MCF 10A (cell line): Measurements from ENCODE around the gene HPSE2. TPM values are rescaled to one million over a fixed set of nuclear protein-coding genes. Genes with fewer than 3 reads are reported as not detected.

ENCODE experiments used
- BruUV-seq: library from RNA; stranded (reverse); fragments of 400-500 nt; replicated peaks from 2 replicates; lab custom pipeline; 2021; lab: Mats Ljungman, UMichigan
- CTCF ChIA-PET: fragments of 300-600 bp; sonication (Branson Sonifier 250); formaldehyde crosslinking; extraction: SDS; loops from one replicate; lab custom pipeline; 2021; ENCODE audit warnings: antibody characterized with exemption, inconsistent platforms; lab: Yijun Ruan, JAX
- POLR2A ChIA-PET: fragments of 300-600, 350-650 bp; sonication (Branson Sonifier 250); formaldehyde crosslinking; extraction: SDS; loops from one replicate; lab custom pipeline; 2020; ENCODE audit warnings: antibody characterized with exemption, inconsistent platforms; lab: Yijun Ruan, JAX
- DNase-seq: peaks from one replicate; pipeline ENCODE4 v3.0.0-alpha.2; 2018; ENCODE audit not compliant: unreplicated experiment
- H3K27ac Mint-ChIP-seq: one replicate; pipeline ENCODE4 v1.8.0; 2022; ENCODE audit warnings: mild to moderate bottlenecking, low read depth, mixed read lengths; ENCODE audit not compliant: unreplicated experiment
- H3K27me3 Mint-ChIP-seq: one replicate; pipeline ENCODE4 v1.8.0; 2022; ENCODE audit warnings: mixed read lengths; ENCODE audit not compliant: insufficient read depth, unreplicated experiment
- H3K36me3 Mint-ChIP-seq: one replicate; pipeline ENCODE4 v1.8.0; 2022; ENCODE audit warnings: mild to moderate bottlenecking, moderate library complexity, mixed read lengths; ENCODE audit not compliant: insufficient read depth, unreplicated experiment
- H3K4me1 Mint-ChIP-seq: one replicate; pipeline ENCODE4 v1.8.0; 2022; ENCODE audit warnings: mixed read lengths; ENCODE audit not compliant: insufficient read depth, unreplicated experiment
- H3K4me3 Mint-ChIP-seq: one replicate; pipeline ENCODE4 v1.8.0; 2022; ENCODE audit warnings: mild to moderate bottlenecking, moderate library complexity, mixed read lengths; ENCODE audit not compliant: unreplicated experiment
- H3K9me3 Mint-ChIP-seq: one replicate; pipeline ENCODE4 v1.8.0; 2022; ENCODE audit warnings: mixed read lengths; ENCODE audit not compliant: unreplicated experiment
- intact Hi-C: fragments of 100-400 bp; cut with micrococcal nuclease; formaldehyde crosslinking; loops from 2 replicates; pipeline ENCODE4 v1.14.1; 2022
- total RNA-seq: library from RNA; stranded (reverse); gene quantifications from 2 replicates; pipeline ENCODE4 v1.2.3, GENCODE V29; 2022
- TF ChIP-seq, protein P1 (sequence below): fragments of 200-600 bp; IDR thresholded peaks from one replicate; pipeline ENCODE4 v1.8.0; 2022; ENCODE audit warnings: antibody characterized with exemption, mild to moderate bottlenecking; ENCODE audit not compliant: unreplicated experiment

The HPSE2 gene
- total RNA-seq, 1 experiment from 2014 or later, result not detected

- ChIA-PET CTCF (no interaction called here), POLR2A (no interaction called here)
- DNase-seq, result no peak
- intact Hi-C loops, result no loop called here
- Mint-ChIP-seq H3K27me3 (peaks cover 23% of the 10 kb centered on the region), H3K36me3 (no peaks in the 10 kb centered on the region), H3K4me3 (no peak overlapping the region), H3K27ac (no peak overlapping the region), H3K9me3 (no peaks in the 10 kb centered on the region), H3K4me1 (no peaks in the 10 kb centered on the region)
- TF ChIP-seq, protein P1, sequence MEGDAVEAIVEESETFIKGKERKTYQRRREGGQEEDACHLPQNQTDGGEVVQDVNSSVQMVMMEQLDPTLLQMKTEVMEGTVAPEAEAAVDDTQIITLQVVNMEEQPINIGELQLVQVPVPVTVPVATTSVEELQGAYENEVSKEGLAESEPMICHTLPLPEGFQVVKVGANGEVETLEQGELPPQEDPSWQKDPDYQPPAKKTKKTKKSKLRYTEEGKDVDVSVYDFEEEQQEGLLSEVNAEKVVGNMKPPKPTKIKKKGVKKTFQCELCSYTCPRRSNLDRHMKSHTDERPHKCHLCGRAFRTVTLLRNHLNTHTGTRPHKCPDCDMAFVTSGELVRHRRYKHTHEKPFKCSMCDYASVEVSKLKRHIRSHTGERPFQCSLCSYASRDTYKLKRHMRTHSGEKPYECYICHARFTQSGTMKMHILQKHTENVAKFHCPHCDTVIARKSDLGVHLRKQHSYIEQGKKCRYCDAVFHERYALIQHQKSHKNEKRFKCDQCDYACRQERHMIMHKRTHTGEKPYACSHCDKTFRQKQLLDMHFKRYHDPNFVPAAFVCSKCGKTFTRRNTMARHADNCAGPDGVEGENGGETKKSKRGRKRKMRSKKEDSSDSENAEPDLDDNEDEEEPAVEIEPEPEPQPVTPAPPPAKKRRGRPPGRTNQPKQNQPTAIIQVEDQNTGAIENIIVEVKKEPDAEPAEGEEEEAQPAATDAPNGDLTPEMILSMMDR, result no peak
- no TSS peak for BruUV-seq
These were observed 615.1 kb downstream of the HPSE2 start for GRCh38 chr10:98620503-98620902.

DNA sequence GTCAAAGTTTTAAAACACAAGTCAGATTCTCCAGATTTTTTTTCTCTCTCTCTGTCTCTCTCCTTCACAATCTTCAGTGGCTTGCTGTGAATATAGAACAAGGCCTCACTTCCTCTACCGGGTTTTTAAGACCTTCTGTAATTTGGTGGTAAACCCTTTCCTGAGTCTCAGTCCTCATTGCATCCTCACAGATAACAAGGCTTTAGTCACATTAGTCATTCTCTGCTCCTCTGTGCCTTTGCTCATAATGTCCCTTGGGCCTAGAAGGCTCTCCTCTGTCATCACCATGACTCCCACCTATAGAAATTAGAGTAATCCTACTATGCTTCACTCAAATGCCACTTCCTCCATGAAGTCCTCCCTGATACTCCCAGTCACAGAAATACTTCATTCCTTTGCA, 616.2 kb downstream of the HPSE2 start:
- no TSS peak for BruUV-seq
- intact Hi-C loops, result no loop called here
- no peaks in the 10 kb centered on the region for H3K9me3 Mint-ChIP-seq
- TF ChIP-seq, protein P1, result no peak
- H3K27me3 Mint-ChIP-seq, result peaks cover 32% of the 10 kb centered on the region
- no peak overlapping the region for H3K27ac Mint-ChIP-seq
- no peak for DNase-seq
- H3K4me3 Mint-ChIP-seq, result no peak overlapping the region
- ChIA-PET POLR2A (no interaction called here), CTCF (no interaction called here)
- no peaks in the 10 kb centered on the region for H3K36me3 Mint-ChIP-seq
- no peaks in the 10 kb centered on the region for H3K4me1 Mint-ChIP-seq

- DNase-seq, result no peak
- H3K27ac Mint-ChIP-seq, result no peak overlapping the region
- POLR2A ChIA-PET, result no interaction called here
- no peak overlapping the region for H3K4me3 Mint-ChIP-seq
- CTCF ChIA-PET, result no interaction called here
- intact Hi-C loops, result no loop called here
- no TSS peak for BruUV-seq
- H3K4me1 Mint-ChIP-seq, result no peaks in the 10 kb centered on the region
- no peaks in the 10 kb centered on the region for H3K9me3 Mint-ChIP-seq
- H3K27me3 Mint-ChIP-seq, result peaks cover 26% of the 10 kb centered on the region
- TF ChIP-seq, protein P1, result no peak
- no peaks in the 10 kb centered on the region for H3K36me3 Mint-ChIP-seq
These were observed 617.6 kb downstream of the HPSE2 start for GRCh38 chr10:98617906-98618520.

- H3K27me3 Mint-ChIP-seq, result peaks cover 19% of the 10 kb centered on the region
- no TSS peak for BruUV-seq
- no peaks in the 10 kb centered on the region for H3K36me3 Mint-ChIP-seq
- CTCF ChIA-PET, result no interaction called here
- no peaks in the 10 kb centered on the region for H3K9me3 Mint-ChIP-seq
- TF ChIP-seq, protein P1, result no peak
- intact Hi-C loops, result no loop called here
- H3K4me3 Mint-ChIP-seq, result no peak overlapping the region
- DNase-seq, result no peak
- H3K27ac Mint-ChIP-seq, result no peak overlapping the region
- POLR2A ChIA-PET, result no interaction called here
- no peaks in the 10 kb centered on the region for H3K4me1 Mint-ChIP-seq
These were observed 622.2 kb downstream of the HPSE2 start for GRCh38 chr10:98613446-98613845.
